NCI-H146 treated with DMSO at 0.1 percent for 48 hours (cell line): ENCODE data around the gene NUPR2.
"Not testable (repeated sequence)": the region's sequence is repeated elsewhere in the genome, so short reads cannot be mapped to it uniquely, and the experiment has no call there.

Experiments
- DNase-seq: peaks from one replicate; lab custom pipeline; 2025; ENCODE audit not compliant: unreplicated experiment; lab: John Stamatoyannopoulos, UW

NUPR2 gene, protein sequence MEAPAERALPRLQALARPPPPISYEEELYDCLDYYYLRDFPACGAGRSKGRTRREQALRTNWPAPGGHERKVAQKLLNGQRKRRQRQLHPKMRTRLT

GRCh38 chr7:56115852-56116538, at the start of gene NUPR2:
NUPR2 (minus strand) TSS chr7:56116417; CDS start chr7:56116314, 103 bp downstream.
- no peak for DNase-seq

- peak; percentile 66 for DNase-seq
Observed at GRCh38 chr7:56157238-56157790, 41.1 kb upstream of the NUPR2 start.

- not testable (repeated sequence) for DNase-seq
Observed at GRCh38 chr7:56131062-56131461, 14.8 kb upstream of the NUPR2 start.

GRCh38 chr7:56127241-56127975, 11.2 kb upstream of the NUPR2 start:
- DNase-seq: no peak

- DNase-seq: no peak
Observed at GRCh38 chr7:56125831-56126230, 9.6 kb upstream of the NUPR2 start.

DNA sequence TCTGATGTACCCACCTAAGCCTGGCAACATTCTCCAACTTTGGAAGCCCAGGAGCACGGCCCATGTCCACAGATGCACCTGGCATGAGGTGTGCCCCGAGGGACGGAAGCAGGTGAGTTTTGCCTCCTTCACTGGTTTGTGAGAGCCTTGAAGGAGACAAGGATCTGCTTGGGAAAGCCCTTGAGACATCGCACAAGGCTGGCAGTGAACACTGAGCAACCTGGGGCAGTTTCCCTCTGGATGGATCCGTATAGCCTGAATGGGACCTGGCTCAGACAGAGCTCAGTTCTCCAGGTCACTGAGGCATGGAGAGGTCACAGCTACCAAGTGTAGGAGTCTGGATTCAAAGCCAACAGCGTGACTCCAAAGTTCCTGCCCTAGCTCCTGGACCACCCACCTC, 8.8 kb upstream of the NUPR2 start:
- DNase-seq: no peak

GRCh38 chr7:56121440-56121839, 5.2 kb upstream of the NUPR2 start:
- DNase-seq: no peak

- DNase-seq: not testable (repeated sequence)
Observed at GRCh38 chr7:56112244-56112643, 4.0 kb downstream of the NUPR2 start.

GRCh38 chr7:56110611-56111010, 5.6 kb downstream of the NUPR2 start:
- no peak for DNase-seq

DNA sequence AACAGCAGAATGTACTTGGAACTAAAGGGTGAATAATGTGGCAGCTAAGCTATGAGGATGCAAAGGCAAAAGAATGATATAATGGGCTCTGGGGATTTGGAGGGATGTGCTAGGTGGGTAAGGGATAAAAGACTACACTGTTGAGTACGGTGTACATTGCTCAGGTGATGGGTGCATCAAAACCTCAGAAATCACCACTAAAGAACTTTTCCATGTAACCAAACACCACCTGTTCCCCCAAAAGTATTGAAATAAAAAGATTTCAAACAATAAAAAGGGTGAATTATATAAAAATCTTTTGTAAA, 8.3 kb downstream of the NUPR2 start:
- DNase-seq: no peak

DNA sequence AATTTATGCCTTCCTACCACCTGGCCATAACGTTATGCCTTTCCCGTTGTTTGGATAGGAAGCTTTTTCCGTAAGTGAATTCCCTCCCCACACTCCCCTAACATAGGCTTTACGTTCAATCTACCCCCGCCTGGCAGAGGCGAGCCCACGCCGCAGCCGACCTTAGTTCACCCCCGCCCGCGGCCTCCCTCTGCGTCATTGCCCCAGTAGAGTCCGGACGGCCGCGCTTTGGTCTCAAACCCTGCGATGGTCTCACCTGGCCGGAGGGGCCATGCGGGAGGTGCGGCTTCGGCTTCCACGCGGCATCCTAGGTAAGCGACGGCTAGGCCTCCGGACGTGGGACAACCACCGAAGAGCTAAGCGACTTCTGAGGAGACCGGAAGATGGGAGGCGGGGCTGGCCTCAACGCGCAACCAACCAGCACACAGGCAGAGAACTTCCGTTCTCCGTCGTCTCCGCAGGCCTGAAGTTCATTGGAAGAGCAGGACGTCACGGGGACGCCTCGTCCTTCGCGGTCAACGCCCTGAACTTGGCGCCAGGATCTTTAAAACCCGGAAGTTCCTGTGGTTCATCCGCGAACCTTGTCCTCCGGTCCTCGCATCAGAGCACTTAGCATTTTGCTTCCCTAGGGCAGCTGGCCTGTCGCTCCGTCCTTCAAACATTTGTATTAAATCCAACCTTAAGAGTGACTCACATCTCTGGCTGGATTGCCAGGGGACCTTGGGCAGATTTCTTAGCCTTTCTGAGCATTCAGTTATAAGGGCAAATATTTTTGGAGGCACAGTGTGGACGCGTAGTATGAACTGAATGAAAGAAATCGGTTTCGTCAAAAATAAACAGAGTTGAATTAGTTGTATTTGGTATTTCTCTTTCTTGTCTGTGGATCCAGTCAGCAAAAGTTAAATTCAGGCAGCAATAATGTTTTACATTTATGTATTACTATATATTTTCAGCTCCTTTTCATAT, 9.8 kb downstream of the NUPR2 start, which contains the start of gene CHCHD2:
CHCHD2 (minus strand) TSS at position 369 of the 966 bp plus-strand sequence; CDS start at position 306, 63 bp downstream.
- peak; percentile 97 for DNase-seq

DNA sequence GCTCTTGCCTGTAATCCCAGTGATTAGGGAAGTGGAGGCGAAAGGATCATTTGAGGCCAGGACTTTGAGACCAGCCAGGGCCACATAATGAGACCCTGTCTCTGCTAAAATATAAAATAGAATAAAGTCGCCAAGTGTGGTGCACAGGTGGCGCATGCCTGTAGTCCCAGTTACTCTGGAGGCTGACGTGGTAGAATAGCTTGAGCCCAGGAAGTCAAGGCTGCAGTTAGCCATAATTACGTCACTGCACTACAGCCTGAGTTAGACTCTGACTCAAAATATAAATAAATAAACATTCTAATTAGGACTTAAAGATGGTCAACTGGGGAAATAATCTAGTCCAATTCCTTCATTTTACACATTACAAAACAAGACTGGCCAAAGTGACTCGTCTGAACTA, 10.7 kb downstream of the NUPR2 start:
- DNase-seq: peak; percentile 54

DNA sequence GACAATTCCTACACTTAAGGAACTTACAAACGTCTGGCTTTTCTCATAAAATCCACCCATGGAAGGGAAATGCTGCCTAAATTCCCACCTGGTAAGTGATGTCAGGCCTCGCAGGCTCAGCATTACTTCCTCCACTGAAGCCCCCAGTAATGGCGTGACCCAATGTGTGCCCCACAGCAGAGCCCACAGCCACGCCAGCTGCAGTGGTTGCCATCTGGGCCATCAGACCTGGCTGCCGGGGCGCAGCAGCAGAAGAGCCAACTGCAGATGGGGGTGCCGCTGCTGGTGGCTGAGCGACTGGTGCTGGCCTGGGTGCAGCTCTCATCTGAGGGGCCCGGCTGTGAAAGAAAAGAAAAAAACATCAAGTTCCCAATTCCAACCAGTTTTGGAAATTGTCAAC, 12.1 kb downstream of the NUPR2 start:
- not testable (repeated sequence) for DNase-seq

DNA sequence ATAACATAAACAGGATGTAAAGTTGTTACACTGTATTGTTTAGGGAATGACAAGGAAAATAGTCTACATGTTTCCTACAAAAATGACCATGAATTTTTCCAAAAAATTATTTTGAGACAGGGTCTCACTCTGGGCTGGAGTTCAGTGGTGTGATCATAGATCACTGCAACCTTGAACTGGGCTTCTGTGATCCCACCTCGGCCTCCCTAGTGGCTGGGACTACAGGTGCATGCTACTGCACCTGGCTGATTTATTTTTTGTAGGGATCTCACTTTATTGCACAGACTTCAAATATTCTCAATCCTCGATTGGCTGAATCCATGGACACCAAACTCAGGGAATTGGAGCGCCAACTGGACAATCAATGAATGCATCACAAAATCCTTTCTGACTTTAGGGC, 16.6 kb downstream of the NUPR2 start:
- no peak for DNase-seq

DNA sequence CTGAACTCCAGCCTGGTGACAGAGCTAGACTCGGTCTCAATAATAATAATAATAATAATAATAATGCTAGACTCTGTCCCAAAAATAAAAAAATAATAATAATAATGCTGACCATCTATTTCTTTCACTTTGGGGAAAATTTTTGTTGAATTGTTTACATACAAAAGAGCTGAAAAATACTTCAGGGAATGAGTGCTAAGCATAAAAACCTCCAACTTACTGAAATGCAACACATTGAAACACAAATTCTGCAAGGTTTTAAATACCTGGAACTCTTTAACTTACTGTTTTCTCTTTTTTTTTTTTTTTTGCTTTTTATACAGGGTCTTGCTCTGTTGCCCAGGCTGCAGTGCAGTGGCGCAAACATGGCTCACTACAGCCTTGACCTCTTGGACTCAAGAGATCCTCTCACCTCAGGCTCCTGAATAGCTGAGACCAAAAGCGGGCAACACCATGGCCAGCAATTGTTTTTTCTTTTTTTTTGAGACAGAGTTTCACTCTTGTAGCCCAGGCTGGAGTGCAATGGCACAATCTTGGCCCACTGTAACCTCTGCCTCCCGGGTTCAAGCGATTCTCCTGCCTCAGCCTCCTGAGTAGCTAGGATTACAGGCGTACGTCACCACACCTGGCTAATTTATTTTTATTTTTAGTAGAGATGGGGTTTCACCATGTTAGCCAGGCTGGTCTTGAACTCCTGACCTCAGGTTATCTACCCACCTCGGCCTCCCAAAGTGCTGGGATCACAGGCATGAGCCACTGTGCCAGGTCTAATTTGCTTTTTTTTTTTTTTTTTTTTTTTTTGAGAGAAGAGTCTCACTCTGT, 17.8 kb downstream of the NUPR2 start:
- DNase-seq: not testable (repeated sequence)

GRCh38 chr7:56097700-56098099, 18.5 kb downstream of the NUPR2 start:
- DNase-seq: no peak

GRCh38 chr7:56092789-56093531, 23.3 kb downstream of the NUPR2 start, which contains the start of gene PHKG1:
PHKG1 (minus strand) TSS chr7:56092952; CDS start chr7:56088941, 4,011 bp downstream.
- no peak for DNase-seq

- not testable (repeated sequence) for DNase-seq
Observed at GRCh38 chr7:56092388-56092787, 23.8 kb downstream of the NUPR2 start.

GRCh38 chr7:56091591-56091990, 24.6 kb downstream of the NUPR2 start:
- no peak for DNase-seq
